GM18870 (cell line): ENCODE data around the gene SPAG5.

Source experiments
- ATAC-seq: cut with Tn5 transposase; IDR thresholded peaks from one replicate; pipeline ENCODE4 v1.9.1; 2021; ENCODE audit warnings: moderate library complexity; ENCODE audit not compliant: unreplicated experiment

SPAG5 gene

GRCh38 chr17:28598799-28599310 is at the start of gene SPAG5:
TSS of gene SPAG5 (minus strand) at chr17:28599025. CDS start at chr17:28598946, 79 bp downstream.
- ATAC-seq: peak; percentile 40

GRCh38 chr17:28646039-28646754 is 47.4 kb upstream of the SPAG5 start:
- ATAC-seq: no peak

GRCh38 chr17:28645576-28645939 is 46.7 kb upstream of the SPAG5 start:
- ATAC-seq: no peak

GRCh38 chr17:28644787-28645575 is 46.2 kb upstream of the SPAG5 start, which contains the start of gene BLTP2:
TSS of gene BLTP2 (minus strand) at chr17:28645158. CDS start at chr17:28645056, 102 bp downstream.
- ATAC-seq: peak; percentile 61

GRCh38 chr17:28643983-28644786 is 45.4 kb upstream of the SPAG5 start:
- no peak for ATAC-seq

GRCh38 chr17:28641579-28641978 is 42.8 kb upstream of the SPAG5 start:
- no peak for ATAC-seq

- ATAC-seq: no peak
Measured at GRCh38 chr17:28635506-28635905, 36.7 kb upstream of the SPAG5 start.

- no peak for ATAC-seq
Measured at GRCh38 chr17:28634206-28634865, 35.5 kb upstream of the SPAG5 start.

GRCh38 chr17:28626818-28627217 is 28.0 kb upstream of the SPAG5 start:
- ATAC-seq: no peak

GRCh38 chr17:28624148-28624547 is 25.3 kb upstream of the SPAG5 start:
- ATAC-seq: no peak

GRCh38 chr17:28623696-28624095 is 24.9 kb upstream of the SPAG5 start:
- ATAC-seq: no peak

GRCh38 chr17:28622186-28622585 is 23.4 kb upstream of the SPAG5 start:
- ATAC-seq: no peak

- no peak for ATAC-seq
Measured at GRCh38 chr17:28620010-28620409, 21.2 kb upstream of the SPAG5 start.

- ATAC-seq: no peak
Measured at GRCh38 chr17:28618464-28618863, 19.6 kb upstream of the SPAG5 start.

GRCh38 chr17:28616281-28616680 is 17.5 kb upstream of the SPAG5 start:
- no peak for ATAC-seq

- no peak for ATAC-seq
Measured at GRCh38 chr17:28615260-28615940, 16.6 kb upstream of the SPAG5 start.

- no peak for ATAC-seq
Measured at GRCh38 chr17:28613931-28614381, 15.1 kb upstream of the SPAG5 start, which contains the start of gene RSKR. TSS of gene RSKR (minus strand) at chr17:28614185. CDS start at chr17:28614161, 24 bp downstream.

- no peak for ATAC-seq
Measured at GRCh38 chr17:28612936-28613872, 14.4 kb upstream of the SPAG5 start.

- ATAC-seq: no peak
Measured at GRCh38 chr17:28612531-28612930, 13.7 kb upstream of the SPAG5 start.
